ENCODE measurements around the gene NOL9. TPM values are rescaled to one million over a fixed set of nuclear protein-coding genes. Genes with fewer than 3 reads are reported as not detected.

Gene NOL9
- total and polyA plus RNA-seq, 2 donors (not counting 3 experiments of a cell fraction or from before 2014, with no cell fraction given): 14.1 to 42.9 TPM

DNA sequence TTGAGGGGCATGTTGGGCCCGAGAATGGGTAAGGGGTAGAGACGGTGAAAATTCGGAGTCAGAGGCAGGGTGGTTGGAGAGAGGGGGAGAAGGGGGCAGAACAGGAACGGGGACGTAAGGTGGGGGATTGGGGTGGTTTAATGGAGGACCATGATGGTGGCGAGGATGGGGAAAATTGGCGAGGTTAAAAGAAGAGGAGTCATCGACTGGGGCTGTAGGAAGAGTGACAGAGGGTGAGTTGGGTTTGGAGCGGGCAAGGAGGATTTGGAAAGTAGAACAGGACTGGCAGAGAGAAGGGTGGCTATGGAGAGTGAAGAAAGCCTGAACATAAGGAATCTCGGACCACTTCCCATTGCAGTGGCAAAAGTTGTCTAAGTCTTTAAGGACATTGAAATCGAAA is 14.7 kb upstream of the NOL9 start:
- FAIRE-seq (no peak), DNase-seq (ENCODE audit: low read depth, low spot score) (no peak)
- ChIA-PET POLR2A (no interaction called here), CTCF (interaction anchor here (1.3 kb wide), 1 partner anchor 14 kb away, joined by 3 read pairs; no protein-coding TSS in a partner anchor)
- H3K9ac ChIP-seq (replicated peaks; ENCODE audit: extremely low read depth, insufficient read depth, low read length): no peak overlapping the region
- dilution Hi-C loops (cut with MboI; ENCODE audit: extremely low pct_ligation_motif_present, low sequenced_read_pairs) (no loop called here), intact Hi-C loops (cut with micrococcal nuclease) (no loop called here)
- no peaks in the 10 kb centered on the region for H3K36me3 ChIP-seq (ENCODE audit: control insufficient read depth in 2 of 2, extremely low read depth in 1 of 2, insufficient read depth in 2 of 2, low read length in 2 of 2)
- H3K9me3 ChIP-seq (replicated peaks; ENCODE audit: control insufficient read depth, insufficient read depth, low read length): no peaks in the 10 kb centered on the region
- H3K4me2 ChIP-seq (ENCODE audit: insufficient read depth, low read length): no peak overlapping the region
- H3K9me1 ChIP-seq (replicated peaks; ENCODE audit: control insufficient read depth, extremely low read depth, insufficient read depth, low read length): no peaks in the 10 kb centered on the region
- H3K79me2 ChIP-seq (ENCODE audit: control insufficient read depth, insufficient read depth, low read length): no peaks in the 10 kb centered on the region
- no peak overlapping the region for H3K27ac ChIP-seq (ENCODE audit: insufficient read depth, low read depth, low read length)
- H3K4me1 ChIP-seq (ENCODE audit: control insufficient read depth, extremely low read depth, insufficient read depth, low read length): no peaks in the 10 kb centered on the region
- BruUV-seq (replicated peaks): no TSS peak
- H3K4me3 ChIP-seq (replicated peaks in 1 of 3; ENCODE audit: insufficient read depth in 1 of 3, low read depth in 1 of 3, low read length in 3 of 3): no peak overlapping the region
- H3K27me3 ChIP-seq (ENCODE audit: control insufficient read depth in 2 of 2, insufficient read depth in 2 of 2, low read length in 2 of 2): peaks cover 5 to 22% of the 10 kb centered on the region in 2 experiments
- no peak overlapping the region for H2AFZ ChIP-seq (ENCODE audit: low read depth, low read length)
- H4K20me1 ChIP-seq (replicated peaks; ENCODE audit: control insufficient read depth, extremely low read depth, insufficient read depth, low read length): no peaks in the 10 kb centered on the region
- TF ChIP-seq MYC (IDR thresholded peaks at IDR 0.05; ENCODE audit: low read depth, low read length) (no peak), JUN (IDR thresholded peaks at IDR 0.05; ENCODE audit: borderline replicate concordance, insufficient read depth, insufficient read length, low read depth) (no peak), POLR2A (IDR thresholded peaks at IDR 0.05; ENCODE audit: low read depth, low read length) (no peak), POLR2AphosphoS5 (IDR thresholded peaks at IDR 0.05; ENCODE audit: insufficient read depth, low read depth, low read length) (no peak), FOS (IDR thresholded peaks at IDR 0.05; ENCODE audit: borderline replicate concordance, insufficient read depth, low read length) (no peak), GATA2 (IDR thresholded peaks at IDR 0.05; ENCODE audit: insufficient read depth, insufficient read length, low read depth, low read length) (no peak)
- TF ChIP-seq, protein P1, sequence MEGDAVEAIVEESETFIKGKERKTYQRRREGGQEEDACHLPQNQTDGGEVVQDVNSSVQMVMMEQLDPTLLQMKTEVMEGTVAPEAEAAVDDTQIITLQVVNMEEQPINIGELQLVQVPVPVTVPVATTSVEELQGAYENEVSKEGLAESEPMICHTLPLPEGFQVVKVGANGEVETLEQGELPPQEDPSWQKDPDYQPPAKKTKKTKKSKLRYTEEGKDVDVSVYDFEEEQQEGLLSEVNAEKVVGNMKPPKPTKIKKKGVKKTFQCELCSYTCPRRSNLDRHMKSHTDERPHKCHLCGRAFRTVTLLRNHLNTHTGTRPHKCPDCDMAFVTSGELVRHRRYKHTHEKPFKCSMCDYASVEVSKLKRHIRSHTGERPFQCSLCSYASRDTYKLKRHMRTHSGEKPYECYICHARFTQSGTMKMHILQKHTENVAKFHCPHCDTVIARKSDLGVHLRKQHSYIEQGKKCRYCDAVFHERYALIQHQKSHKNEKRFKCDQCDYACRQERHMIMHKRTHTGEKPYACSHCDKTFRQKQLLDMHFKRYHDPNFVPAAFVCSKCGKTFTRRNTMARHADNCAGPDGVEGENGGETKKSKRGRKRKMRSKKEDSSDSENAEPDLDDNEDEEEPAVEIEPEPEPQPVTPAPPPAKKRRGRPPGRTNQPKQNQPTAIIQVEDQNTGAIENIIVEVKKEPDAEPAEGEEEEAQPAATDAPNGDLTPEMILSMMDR (IDR thresholded peaks at IDR 0.05; ENCODE audit: extremely low read depth in 1 of 2, insufficient read depth in 1 of 2, low read depth in 1 of 2, low read length in 2 of 2): no peak
- TF ChIP-seq, protein P2, sequence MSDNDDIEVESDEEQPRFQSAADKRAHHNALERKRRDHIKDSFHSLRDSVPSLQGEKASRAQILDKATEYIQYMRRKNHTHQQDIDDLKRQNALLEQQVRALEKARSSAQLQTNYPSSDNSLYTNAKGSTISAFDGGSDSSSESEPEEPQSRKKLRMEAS (IDR thresholded peaks at IDR 0.05; ENCODE audit: insufficient read depth, insufficient read length): no peak

Data from endothelial cell of umbilical vein (primary cell).